Muscle layer of colon (tissue), 2 donors: ENCODE results near the gene ZNF385C.
A peak's percentile ranks its signal among the peaks of the same experiment; 100 is the strongest.

Experiments used
- H3K27ac ChIP-seq: one replicate; pipeline ENCODE4 v1.7.0; 2013; ENCODE audit warnings: low read depth, mild to moderate bottlenecking, low read length, moderate library complexity
- H3K27me3 ChIP-seq, 2 donors: one replicate each; pipeline ENCODE4 v1.7.0; 2013; ENCODE audit warnings: low read length in 2 of 2, mild to moderate bottlenecking in 2 of 2; ENCODE audit not compliant: insufficient read depth in 2 of 2, control insufficient read depth in 1 of 2
- H3K36me3 ChIP-seq: one replicate; pipeline ENCODE4 v1.7.0; 2013; ENCODE audit warnings: mild to moderate bottlenecking, low read length; ENCODE audit not compliant: insufficient read depth
- H3K4me1 ChIP-seq: one replicate; pipeline ENCODE4 v1.7.0; 2013; ENCODE audit warnings: mild to moderate bottlenecking, low read length; ENCODE audit not compliant: insufficient read depth
- H3K4me3 ChIP-seq, 2 donors: one replicate each; pipeline ENCODE4 v1.7.0; 2013; ENCODE audit warnings: low read length in 2 of 2, low read depth in 1 of 2, mild to moderate bottlenecking in 1 of 2, moderate library complexity in 1 of 2
- H3K9ac ChIP-seq: one replicate; pipeline ENCODE4 v1.7.0; 2013; ENCODE audit warnings: low read length
- H3K9me3 ChIP-seq: one replicate; pipeline ENCODE4 v1.7.0; 2013; ENCODE audit warnings: mild to moderate bottlenecking, low read length
- donor health status: abdominal sarcoma.
- donor health status: Adenocarcinoma of cecum.

The ZNF385C gene

DNA sequence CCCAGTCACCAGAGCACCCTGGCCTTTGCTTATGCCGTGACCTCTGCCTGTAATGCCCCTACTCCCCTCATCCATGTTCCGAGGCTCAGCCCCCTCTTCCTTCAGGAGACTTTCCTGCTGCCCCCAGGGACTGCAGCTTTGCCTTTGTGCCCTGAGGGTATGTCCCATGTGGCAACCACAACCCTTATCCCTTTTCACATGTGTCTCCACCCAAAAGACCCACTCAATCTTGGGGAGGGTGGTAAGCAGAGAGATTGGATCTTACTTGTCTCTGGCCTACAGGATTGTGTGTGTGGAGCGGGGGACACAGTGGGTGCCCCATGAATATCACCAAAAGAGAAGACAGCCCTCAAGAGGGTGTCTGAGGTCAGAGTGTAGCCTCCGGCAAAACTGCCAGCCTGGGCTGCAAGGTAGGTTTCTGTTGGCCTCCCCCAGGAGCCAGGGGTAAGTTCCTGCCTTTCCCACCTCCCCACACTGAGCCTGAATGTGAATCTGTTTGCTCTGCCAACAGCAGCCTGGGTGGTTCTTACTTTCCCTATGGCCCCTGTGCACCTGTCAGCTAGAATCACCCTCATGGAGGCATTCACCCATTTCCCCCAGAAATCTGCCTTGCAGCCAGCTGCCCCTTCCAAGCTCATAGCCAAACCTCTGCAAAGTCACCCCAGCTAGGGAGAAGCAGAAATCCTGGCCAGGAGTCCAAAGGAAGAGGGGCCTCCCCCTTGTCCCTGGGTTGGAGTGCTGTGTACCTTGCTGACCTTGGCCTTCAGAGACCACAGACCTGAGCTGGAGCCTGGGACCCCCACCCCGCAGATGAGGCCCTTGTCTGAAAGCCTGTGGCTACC is 36.4 kb downstream of the ZNF385C start:
- Histone ChIP-seq H3K4me1 (no peaks in the 10 kb centered on the region), H3K9me3 (no peaks in the 10 kb centered on the region), H3K27ac (no peak overlapping the region)

DNA sequence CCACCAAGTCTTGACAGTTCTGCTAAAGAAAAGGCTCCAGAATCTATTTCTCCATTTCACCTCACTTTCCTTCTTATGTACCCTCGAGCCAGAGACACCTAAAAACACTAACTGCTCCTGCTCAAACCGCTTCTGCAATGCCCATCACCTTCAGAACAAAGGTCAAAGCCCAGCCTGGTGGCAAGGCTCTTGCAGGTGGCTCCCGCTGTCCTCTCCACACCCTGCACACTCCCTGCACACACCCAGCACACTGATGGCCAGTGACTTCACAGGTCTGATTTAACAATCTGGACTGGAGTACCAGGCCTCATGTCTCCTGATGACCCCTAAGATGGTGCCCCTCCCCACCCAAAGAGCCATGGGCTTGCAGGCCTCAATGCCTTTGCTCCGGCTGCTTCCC is 38.0 kb downstream of the ZNF385C start:
- Histone ChIP-seq H3K27me3 (peaks cover 0 to 7% of the 10 kb centered on the region in 2 donors), H3K36me3 (no peaks in the 10 kb centered on the region), H3K9ac (no peak overlapping the region), H3K4me3 (no peak overlapping the region), H3K4me1 (no peaks in the 10 kb centered on the region), H3K27ac (no peak overlapping the region), H3K9me3 (no peaks in the 10 kb centered on the region)

More for the DNA sequence above, 36.4 kb downstream of the ZNF385C start:
- no peak overlapping the region for H3K4me3 ChIP-seq
- no peaks in the 10 kb centered on the region for H3K36me3 ChIP-seq
- H3K9ac ChIP-seq: no peak overlapping the region
- H3K27me3 ChIP-seq: peaks cover 0 to 4% of the 10 kb centered on the region in 2 donors

DNA sequence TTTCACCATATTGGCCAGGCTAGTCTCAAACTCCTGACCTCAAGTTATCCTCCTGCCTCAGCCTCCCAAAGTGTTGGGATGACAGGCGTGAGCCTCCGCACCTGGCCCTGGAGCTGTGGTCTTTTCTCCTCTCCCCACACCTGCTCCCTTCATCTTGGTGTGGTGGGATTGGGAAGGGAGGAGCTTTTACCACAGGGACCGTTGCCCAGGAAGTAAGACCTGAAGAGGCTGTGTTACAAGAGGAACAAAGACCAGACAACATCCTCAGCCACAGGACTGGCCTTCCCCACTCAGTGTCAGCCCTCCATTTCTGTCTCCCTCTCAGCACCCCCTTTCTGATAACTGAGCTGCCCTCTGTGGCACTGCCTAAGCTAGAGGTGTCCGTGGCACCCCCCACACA is 38.5 kb downstream of the ZNF385C start:
- no peak overlapping the region for H3K27ac ChIP-seq
- no peak overlapping the region for H3K9ac ChIP-seq
- no peaks in the 10 kb centered on the region for H3K9me3 ChIP-seq
- no peak overlapping the region for H3K4me3 ChIP-seq
- no peaks in the 10 kb centered on the region for H3K36me3 ChIP-seq
- no peaks in the 10 kb centered on the region for H3K4me1 ChIP-seq
- H3K27me3 ChIP-seq: peaks cover 0 to 11% of the 10 kb centered on the region in 2 donors

DNA sequence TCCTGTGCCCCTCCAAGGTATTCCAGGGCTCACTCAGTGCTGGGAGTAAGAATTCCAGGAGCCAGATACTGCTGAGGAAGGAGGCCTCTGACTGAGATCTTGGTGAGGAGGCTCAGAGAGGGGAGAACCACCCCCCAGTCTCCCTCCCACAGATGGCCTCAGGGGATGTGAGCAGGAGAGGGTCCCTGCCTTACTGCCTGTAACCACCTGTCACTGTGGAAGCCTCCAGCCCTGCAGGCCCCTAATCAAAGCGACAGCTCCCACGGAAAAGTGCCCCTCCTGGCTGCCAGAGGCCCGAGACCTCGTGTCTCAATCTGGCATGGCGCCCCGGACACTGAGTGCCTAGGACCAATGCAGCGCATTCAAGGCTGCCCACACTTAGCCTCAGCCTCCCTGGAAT is 40.2 kb downstream of the ZNF385C start:
- no peaks in the 10 kb centered on the region for H3K9me3 ChIP-seq
- H3K4me1 ChIP-seq: no peaks in the 10 kb centered on the region
- H3K9ac ChIP-seq: no peak overlapping the region
- no peaks in the 10 kb centered on the region for H3K36me3 ChIP-seq
- no peak overlapping the region for H3K4me3 ChIP-seq
- H3K27me3 ChIP-seq: peaks cover 0 to 24% of the 10 kb centered on the region in 2 donors
- no peak overlapping the region for H3K27ac ChIP-seq

DNA sequence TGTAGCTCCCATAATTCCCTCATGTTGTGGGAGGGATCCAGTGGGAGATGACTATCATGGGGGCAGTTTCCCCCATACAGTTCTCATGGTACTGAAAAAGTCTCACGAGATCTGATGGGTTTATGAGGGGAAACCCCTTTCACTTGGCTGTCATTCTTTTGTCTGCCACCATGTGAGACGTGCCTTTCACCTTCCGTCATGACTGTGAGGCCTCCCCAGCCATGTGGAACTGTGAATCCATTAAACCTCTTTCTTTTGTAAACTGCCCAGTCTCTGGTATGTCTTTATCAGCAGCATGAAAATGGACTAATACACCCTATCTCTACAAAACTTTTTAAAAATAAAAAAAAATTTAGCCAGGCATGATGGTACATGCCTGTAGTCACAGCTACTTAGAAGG is 41.6 kb downstream of the ZNF385C start:
- no peaks in the 10 kb centered on the region for H3K36me3 ChIP-seq
- H3K9ac ChIP-seq: no peak overlapping the region
- H3K4me1 ChIP-seq: no peaks in the 10 kb centered on the region
- peaks cover 0 to 30% of the 10 kb centered on the region in 2 donors for H3K27me3 ChIP-seq
- H3K27ac ChIP-seq: no peak overlapping the region
- H3K4me3 ChIP-seq: no peak overlapping the region
- no peaks in the 10 kb centered on the region for H3K9me3 ChIP-seq

DNA sequence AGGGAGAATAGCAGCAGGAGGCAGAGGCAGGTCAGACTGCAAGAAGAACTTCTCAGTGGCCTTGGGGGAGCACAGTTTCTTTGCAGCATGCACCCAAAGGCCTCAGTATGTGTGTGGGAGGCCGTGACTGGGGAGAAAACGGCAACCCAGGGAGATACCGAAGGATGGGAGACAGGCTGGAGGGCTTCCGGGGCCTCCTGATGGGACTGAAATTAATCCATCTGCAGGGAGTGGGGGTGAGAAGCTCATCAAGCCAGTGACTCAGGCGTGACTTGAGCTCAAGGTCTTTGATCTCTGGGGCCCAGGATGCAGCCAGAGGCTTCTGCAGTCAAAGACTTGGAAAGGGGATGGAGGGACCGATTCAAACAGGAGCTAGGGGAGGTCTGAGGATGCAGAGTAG is 42.8 kb downstream of the ZNF385C start:
- Histone ChIP-seq H3K9me3 (no peaks in the 10 kb centered on the region), H3K9ac (no peak overlapping the region), H3K36me3 (no peaks in the 10 kb centered on the region), H3K4me1 (peaks cover 4% of the 10 kb centered on the region), H3K4me3 (no peak overlapping the region), H3K27me3 (peaks cover 0 to 30% of the 10 kb centered on the region in 2 donors), H3K27ac (no peak overlapping the region)

DNA sequence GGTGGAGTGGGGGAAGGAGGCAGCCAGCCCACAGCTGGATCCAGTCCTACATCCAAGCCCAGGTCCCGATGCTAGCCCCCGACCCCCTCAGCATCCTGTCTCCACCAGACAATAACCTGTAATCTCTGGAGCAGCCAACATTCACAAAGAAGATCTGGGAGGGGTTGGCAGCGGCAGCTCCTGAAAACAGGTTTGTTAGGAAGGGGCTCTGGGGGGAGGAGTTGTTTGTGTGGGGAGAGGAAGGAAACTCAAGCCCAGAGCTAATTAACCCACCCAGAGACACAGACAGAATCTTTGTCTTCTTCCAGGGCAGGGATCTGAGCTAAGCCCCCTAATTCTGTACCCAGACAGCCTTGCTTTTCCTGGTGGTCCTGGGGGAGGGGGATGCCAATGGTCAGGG is 43.2 kb downstream of the ZNF385C start:
- peaks cover 4% of the 10 kb centered on the region for H3K4me1 ChIP-seq
- no peak overlapping the region for H3K9ac ChIP-seq
- H3K36me3 ChIP-seq: no peaks in the 10 kb centered on the region
- no peaks in the 10 kb centered on the region for H3K9me3 ChIP-seq
- no peak overlapping the region for H3K27ac ChIP-seq
- no peak overlapping the region for H3K4me3 ChIP-seq
- peaks cover 0 to 30% of the 10 kb centered on the region in 2 donors for H3K27me3 ChIP-seq

DNA sequence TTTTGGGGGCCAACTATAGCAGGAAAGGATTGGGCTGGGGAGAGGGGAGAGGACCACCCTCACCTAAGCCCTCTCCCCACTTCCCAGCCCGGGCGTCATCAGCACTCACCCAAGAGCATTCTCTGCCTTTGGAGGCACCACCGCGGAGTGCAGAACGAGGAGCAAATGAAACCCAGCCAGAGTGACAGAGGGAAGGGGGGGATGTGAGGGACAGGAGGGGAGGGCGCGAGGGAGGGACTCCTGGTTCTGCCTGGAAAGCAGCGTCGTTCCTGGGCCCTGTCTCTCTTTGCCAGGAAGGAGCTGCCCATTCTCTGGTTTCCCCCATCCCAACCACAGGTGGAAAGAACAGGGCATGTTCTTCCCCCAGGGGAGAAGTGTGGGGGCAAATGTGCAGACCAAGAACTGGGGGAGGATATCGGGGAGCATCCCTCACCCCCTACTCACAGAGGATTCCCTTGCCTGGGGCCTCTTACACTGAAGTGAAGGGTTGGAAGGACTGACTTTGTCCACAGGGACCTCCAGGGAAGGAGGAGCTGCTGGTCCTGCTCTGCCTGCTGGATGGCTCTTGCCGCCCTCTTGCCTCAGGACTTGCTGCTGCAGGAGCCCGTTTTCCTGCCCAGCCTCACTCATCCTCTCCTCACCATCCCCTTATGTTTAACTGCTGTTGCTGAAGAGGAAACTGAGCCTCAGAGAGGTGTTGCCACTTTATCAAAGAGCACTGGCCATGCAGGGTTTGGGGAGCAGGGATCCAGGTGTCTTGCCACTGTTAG is 44.4 kb downstream of the ZNF385C start:
- Histone ChIP-seq H3K27ac (no peak overlapping the region), H3K4me3 (no peak overlapping the region), H3K36me3 (no peaks in the 10 kb centered on the region), H3K27me3 (peaks cover 0 to 26% of the 10 kb centered on the region in 2 donors), H3K9ac (no peak overlapping the region), H3K9me3 (no peaks in the 10 kb centered on the region), H3K4me1 (peaks cover 8% of the 10 kb centered on the region)

DNA sequence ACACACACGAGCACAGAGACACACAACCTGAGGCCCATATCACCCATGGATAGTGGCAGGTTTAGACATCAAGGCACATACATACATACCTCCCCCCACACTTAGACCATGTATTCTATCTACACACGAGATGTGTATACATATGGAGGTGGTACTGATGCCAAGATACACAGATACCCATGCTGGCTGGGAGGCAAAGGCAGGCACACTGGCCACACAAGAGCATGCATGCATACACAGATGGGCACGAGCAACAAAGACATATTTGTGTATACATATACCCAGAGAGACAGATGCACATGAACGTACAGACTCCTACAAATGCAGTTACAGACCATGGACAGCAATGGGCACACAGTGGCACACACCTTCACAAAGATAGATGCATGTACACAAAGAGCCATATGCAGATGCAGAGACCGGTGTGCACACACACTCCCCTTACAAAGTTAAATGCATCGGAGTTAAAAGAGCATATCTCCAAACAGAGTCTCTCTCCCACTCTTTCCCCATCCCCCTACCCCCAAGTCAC is 45.9 kb downstream of the ZNF385C start:
- no peaks in the 10 kb centered on the region for H3K9me3 ChIP-seq
- no peak overlapping the region for H3K27ac ChIP-seq
- H3K4me3 ChIP-seq: no peak overlapping the region
- no peak overlapping the region for H3K9ac ChIP-seq
- no peaks in the 10 kb centered on the region for H3K36me3 ChIP-seq
- peaks cover 8% of the 10 kb centered on the region for H3K4me1 ChIP-seq
- H3K27me3 ChIP-seq: peaks cover 0 to 26% of the 10 kb centered on the region in 2 donors

DNA sequence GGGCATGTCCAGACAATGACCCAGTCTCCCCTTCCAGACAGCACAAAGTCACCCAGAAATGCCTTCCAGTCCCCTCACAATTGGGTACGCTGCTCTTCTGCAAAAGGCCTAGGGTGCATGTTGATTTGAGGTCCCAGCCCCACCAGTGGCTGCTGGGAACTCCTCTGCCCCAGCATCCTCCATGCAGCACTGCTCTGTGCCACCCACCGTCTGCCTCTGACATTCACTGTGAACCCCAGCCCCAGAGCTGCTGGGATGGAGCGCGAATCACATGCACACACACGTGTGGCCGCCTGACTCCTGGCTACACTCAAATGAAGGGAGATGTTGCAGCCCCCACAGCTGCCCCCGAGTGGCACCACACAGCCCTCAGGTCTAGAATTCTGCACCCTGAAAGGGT is 46.6 kb downstream of the ZNF385C start:
- H3K36me3 ChIP-seq: no peaks in the 10 kb centered on the region
- peaks cover 0 to 26% of the 10 kb centered on the region in 2 donors for H3K27me3 ChIP-seq
- no peak overlapping the region for H3K27ac ChIP-seq
- H3K4me3 ChIP-seq: no peak overlapping the region
- H3K4me1 ChIP-seq: peaks cover 8% of the 10 kb centered on the region
- H3K9me3 ChIP-seq: no peaks in the 10 kb centered on the region
- no peak overlapping the region for H3K9ac ChIP-seq

DNA sequence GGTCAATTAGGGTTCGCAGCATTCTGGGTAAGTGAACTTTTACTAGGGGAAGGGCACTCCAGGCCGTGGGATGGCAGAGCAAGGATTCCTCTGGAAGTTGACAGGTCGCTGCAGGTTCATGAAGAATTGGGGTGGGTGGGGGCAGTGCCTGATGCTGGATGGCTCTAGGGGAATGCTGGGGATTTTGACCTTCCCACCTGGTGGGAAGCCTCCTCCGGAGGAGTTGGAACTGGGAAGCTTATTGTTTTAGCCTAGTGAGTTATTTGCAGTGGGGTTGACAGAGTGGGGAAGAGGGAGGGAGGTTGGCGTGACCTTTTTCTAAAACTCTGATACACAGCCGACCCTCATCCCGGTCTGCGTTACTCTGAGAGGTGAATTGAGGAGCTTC is 47.3 kb downstream of the ZNF385C start:
- Histone ChIP-seq H3K27ac (no peak overlapping the region), H3K4me1 (peaks cover 8% of the 10 kb centered on the region), H3K9ac (no peak overlapping the region), H3K27me3 (peaks cover 0 to 26% of the 10 kb centered on the region in 2 donors), H3K9me3 (no peaks in the 10 kb centered on the region), H3K36me3 (no peaks in the 10 kb centered on the region), H3K4me3 (peak overlapping the region; percentile 13 to 59)
